Activated CD4-positive, alpha-beta memory T cell treated with anti-CD3 and anti-CD28 coated beads, Interleukin-2, amount 10 ng/mL, durations not matched to agents 7 days and 5 days (primary cell): ENCODE measurements around the gene DNM3. TPM values are rescaled to one million over a fixed set of nuclear protein-coding genes. Genes with fewer than 3 reads are reported as not detected.

Source experiments
- CTCF ChIA-PET: fragments of 350-600 bp; sonication (Branson Sonifier 250); formaldehyde crosslinking; loops from one replicate; lab custom pipeline; 2021; ENCODE audit warnings: antibody characterized with exemption, inconsistent platforms; lab: Charles Lee
- POLR2A ChIA-PET: fragments of 350-600 bp; sonication (Branson Sonifier 250); formaldehyde crosslinking; loops from one replicate; lab custom pipeline; 2021; ENCODE audit warnings: antibody characterized with exemption; lab: Charles Lee
- DNase-seq: peaks from one replicate; pipeline ENCODE4 v3.0.0-alpha.2; 2020
- H3K27ac Mint-ChIP-seq: one replicate; pipeline ENCODE4 v1.8.0; 2021; ENCODE audit warnings: mild to moderate bottlenecking, mixed read lengths
- H3K27me3 Mint-ChIP-seq: one replicate; pipeline ENCODE4 v1.8.0; 2021; ENCODE audit warnings: mixed read lengths
- H3K36me3 Mint-ChIP-seq: one replicate; pipeline ENCODE4 v1.8.0; 2021; ENCODE audit warnings: low read depth, mixed read lengths
- H3K4me1 Mint-ChIP-seq: one replicate; pipeline ENCODE4 v1.8.0; 2021; ENCODE audit warnings: mixed read lengths
- H3K4me3 Mint-ChIP-seq: one replicate; pipeline ENCODE4 v1.8.0; 2021; ENCODE audit warnings: mild to moderate bottlenecking, mixed read lengths
- H3K9me3 Mint-ChIP-seq: one replicate; pipeline ENCODE4 v1.8.0; 2021; ENCODE audit warnings: mixed read lengths
- total RNA-seq, 2 experiments: library from RNA; stranded (reverse); gene quantifications; one replicate each; pipeline ENCODE4 v1.2.3, GENCODE V29; 2021

DNM3 gene
- total RNA-seq, 2 experiments from 2014 or later = 2.0 to 2.2 TPM

GRCh38 chr1:172119184-172119583 is 277.9 kb downstream of the DNM3 start:
- Mint-ChIP-seq H3K27me3 (no peaks in the 10 kb centered on the region), H3K27ac (no peak overlapping the region), H3K36me3 (peaks cover 6% of the 10 kb centered on the region), H3K4me1 (peaks cover 25% of the 10 kb centered on the region), H3K9me3 (peaks cover 8% of the 10 kb centered on the region), H3K4me3 (no peak overlapping the region)
- no peak for DNase-seq
- CTCF ChIA-PET = no interaction called here
- POLR2A ChIA-PET = no interaction called here

- Mint-ChIP-seq H3K36me3 (peaks cover 6% of the 10 kb centered on the region), H3K4me1 (peaks cover 25% of the 10 kb centered on the region), H3K9me3 (peaks cover 8% of the 10 kb centered on the region), H3K4me3 (no peak overlapping the region), H3K27me3 (no peaks in the 10 kb centered on the region), H3K27ac (no peak overlapping the region)
- ChIA-PET POLR2A (no interaction called here), CTCF (no interaction called here)
- DNase-seq = no peak
Observed at GRCh38 chr1:172120381-172120780, 279.1 kb downstream of the DNM3 start.

DNA sequence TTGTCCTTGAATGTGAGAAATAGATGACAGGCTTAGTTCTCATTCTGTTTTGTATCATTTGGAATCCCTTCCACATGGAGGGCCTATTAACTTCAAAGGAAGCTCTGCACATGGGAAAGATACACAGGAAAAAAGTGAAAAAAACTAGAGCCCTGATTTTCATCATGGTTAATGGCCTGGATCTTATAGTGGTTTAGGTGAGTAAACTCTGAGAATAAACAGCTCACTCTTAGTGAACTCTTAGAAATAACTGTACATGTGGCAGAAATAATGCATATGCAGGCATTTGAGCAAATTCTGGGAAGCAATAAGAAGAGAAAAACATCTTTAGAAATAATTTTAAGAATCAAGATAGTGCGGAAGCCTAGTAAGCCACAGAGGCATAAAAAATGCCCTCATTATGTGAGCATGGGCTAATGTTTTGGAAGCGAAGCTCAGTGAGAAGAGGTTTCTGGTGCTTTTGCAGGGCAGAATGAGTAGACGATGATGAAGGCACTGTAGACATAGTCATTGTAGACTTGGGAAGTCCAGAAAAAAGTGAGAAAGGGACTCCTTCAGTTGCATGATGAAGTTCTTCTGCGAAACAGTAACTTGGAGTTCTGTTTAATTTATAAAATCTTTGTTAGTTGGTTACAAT is 279.9 kb downstream of the DNM3 start:
- no peak for DNase-seq
- H3K9me3 Mint-ChIP-seq = peaks cover 8% of the 10 kb centered on the region
- no peaks in the 10 kb centered on the region for H3K27me3 Mint-ChIP-seq
- no peak overlapping the region for H3K27ac Mint-ChIP-seq
- peaks cover 25% of the 10 kb centered on the region for H3K4me1 Mint-ChIP-seq
- H3K36me3 Mint-ChIP-seq = peaks cover 6% of the 10 kb centered on the region
- POLR2A ChIA-PET = interaction anchor here (0.6 kb wide), 1 partner anchor 150 kb away, joined by 3 read pairs; no protein-coding TSS in a partner anchor
- no peak overlapping the region for H3K4me3 Mint-ChIP-seq
- CTCF ChIA-PET = no interaction called here

GRCh38 chr1:172122381-172122780 is 281.1 kb downstream of the DNM3 start:
- peaks cover 10% of the 10 kb centered on the region for H3K9me3 Mint-ChIP-seq
- H3K4me3 Mint-ChIP-seq = no peak overlapping the region
- ChIA-PET CTCF (no interaction called here), POLR2A (no interaction called here)
- DNase-seq = no peak
- H3K4me1 Mint-ChIP-seq = peaks cover 21% of the 10 kb centered on the region
- H3K36me3 Mint-ChIP-seq = peaks cover 6% of the 10 kb centered on the region
- H3K27me3 Mint-ChIP-seq = no peaks in the 10 kb centered on the region
- no peak overlapping the region for H3K27ac Mint-ChIP-seq

DNA sequence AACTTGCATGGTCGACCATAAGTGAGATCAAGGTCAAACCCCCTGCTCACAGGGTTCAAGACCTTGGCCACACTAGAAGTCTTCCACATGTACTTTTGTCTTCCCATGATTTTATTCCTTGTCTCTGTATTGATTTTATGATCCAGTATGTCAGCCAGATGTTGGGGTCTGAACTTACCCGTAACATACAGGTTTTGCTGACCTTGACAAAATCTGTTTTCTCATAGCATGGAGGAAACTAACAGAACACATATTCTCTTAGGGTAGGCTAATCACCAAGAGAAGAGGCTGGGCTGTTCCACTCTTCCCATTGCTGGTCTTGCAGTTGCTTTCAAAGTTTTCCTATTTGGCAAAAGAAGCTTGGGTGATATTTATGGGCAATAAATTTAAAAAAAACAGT is 284.0 kb downstream of the DNM3 start:
- POLR2A ChIA-PET = no interaction called here
- H3K27me3 Mint-ChIP-seq = no peaks in the 10 kb centered on the region

GRCh38 chr1:172125812-172126430 is 284.6 kb downstream of the DNM3 start:
- Mint-ChIP-seq H3K36me3 (peaks cover 3% of the 10 kb centered on the region), H3K4me1 (no peaks in the 10 kb centered on the region), H3K27me3 (no peaks in the 10 kb centered on the region), H3K9me3 (peaks cover 7% of the 10 kb centered on the region), H3K27ac (no peak overlapping the region), H3K4me3 (no peak overlapping the region)
- CTCF ChIA-PET = interaction anchor here (0.9 kb wide), 1 partner anchor 123 kb away, joined by 3 read pairs; no protein-coding TSS in a partner anchor
- no peak for DNase-seq
- POLR2A ChIA-PET = no interaction called here

More for the DNA sequence above, 284.0 kb downstream of the DNM3 start:
- no peaks in the 10 kb centered on the region for H3K4me1 Mint-ChIP-seq
- H3K36me3 Mint-ChIP-seq = peaks cover 3% of the 10 kb centered on the region
- H3K27ac Mint-ChIP-seq = no peak overlapping the region
- H3K9me3 Mint-ChIP-seq = peaks cover 7% of the 10 kb centered on the region
- CTCF ChIA-PET = interaction anchor here (0.9 kb wide), 1 partner anchor 123 kb away, joined by 3 read pairs; no protein-coding TSS in a partner anchor
- no peak overlapping the region for H3K4me3 Mint-ChIP-seq
- DNase-seq = no peak

- Mint-ChIP-seq H3K27me3 (no peaks in the 10 kb centered on the region), H3K36me3 (peaks cover 3% of the 10 kb centered on the region), H3K27ac (no peak overlapping the region), H3K4me1 (peaks cover 16% of the 10 kb centered on the region), H3K9me3 (peaks cover 8% of the 10 kb centered on the region), H3K4me3 (no peak overlapping the region)
- ChIA-PET CTCF (interaction anchor here (0.5 to 1.1 kb wide), 2 partner anchors 10 to 48 kb away, joined by 4 read pairs; no protein-coding TSS in a partner anchor), POLR2A (interaction anchor here (0.6 to 1.5 kb wide), 2 partner anchors 15 to 248 kb away, joined by 3 read pairs; no protein-coding TSS in a partner anchor)
- no peak for DNase-seq
Observed at GRCh38 chr1:172132836-172133235, 291.5 kb downstream of the DNM3 start.

DNA sequence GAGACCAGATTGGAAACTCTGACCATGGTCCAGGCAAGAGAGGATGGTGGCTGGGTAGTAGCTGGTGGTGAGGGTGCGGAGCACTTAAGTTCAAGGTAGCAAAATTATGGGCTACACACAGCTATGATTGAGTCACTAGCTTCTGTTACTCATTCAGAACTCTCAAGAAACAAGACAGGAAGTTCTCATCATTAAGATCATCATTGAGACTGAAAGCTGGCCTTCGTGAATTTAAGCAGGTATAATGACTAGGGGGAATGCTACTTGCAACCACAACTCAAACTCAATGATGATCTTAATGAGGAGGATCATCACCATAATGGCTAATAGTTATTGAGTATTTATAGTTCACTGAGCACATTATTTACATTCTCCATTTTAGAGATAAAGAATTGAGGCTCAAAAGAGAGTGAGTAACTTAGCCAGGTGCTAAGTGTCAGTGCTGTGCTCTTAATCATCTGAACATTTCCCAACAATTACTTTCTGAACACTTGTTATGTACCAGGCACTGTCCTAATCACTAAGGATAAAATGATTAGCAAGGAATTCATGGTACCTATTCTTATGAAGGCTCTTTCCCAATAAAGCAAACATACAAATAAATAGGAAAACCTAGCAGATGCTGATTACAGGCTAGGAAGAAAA is 292.9 kb downstream of the DNM3 start:
- ChIA-PET CTCF (interaction anchor here (0.8 to 1.7 kb wide), 4 partner anchors 14 to 265 kb away, joined by 3 to 6 read pairs (median 4); no protein-coding TSS in a partner anchor), POLR2A (interaction anchor here (1.5 kb wide), 1 partner anchor 17 kb away, joined by 3 read pairs; no protein-coding TSS in a partner anchor)
- no peak for DNase-seq
- Mint-ChIP-seq H3K9me3 (peaks cover 8% of the 10 kb centered on the region), H3K36me3 (peaks cover 3% of the 10 kb centered on the region), H3K4me3 (no peak overlapping the region), H3K27ac (peak overlapping the region; percentile 3), H3K4me1 (peaks cover 16% of the 10 kb centered on the region), H3K27me3 (no peaks in the 10 kb centered on the region)

DNA sequence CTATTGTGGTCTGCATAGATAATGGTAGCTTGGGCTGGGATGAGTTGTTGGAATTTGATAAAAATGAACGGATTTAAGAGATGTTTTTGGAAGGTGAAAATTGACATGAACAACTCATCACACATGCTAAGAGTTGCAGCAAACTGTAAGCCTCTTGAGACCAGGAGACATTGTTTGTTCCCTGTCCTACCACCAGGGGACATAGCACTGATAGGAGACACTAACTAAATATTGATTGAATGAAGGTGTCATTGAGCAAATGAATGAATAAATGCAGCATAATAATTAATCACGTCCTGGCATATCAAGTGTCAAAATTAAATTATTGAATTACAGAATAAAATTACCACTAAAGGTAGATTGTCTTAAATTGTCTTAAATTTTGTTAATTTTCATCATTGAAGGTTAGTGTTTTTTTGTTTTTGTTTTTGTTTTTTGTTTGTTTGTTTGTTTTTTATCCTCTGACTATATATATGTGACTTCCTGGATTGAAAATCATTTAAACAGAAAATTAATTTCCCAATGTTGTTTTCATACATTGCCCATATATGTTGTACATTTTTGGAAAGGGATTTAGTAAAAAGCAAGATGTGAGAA is 293.9 kb downstream of the DNM3 start:
- Mint-ChIP-seq H3K27me3 (no peaks in the 10 kb centered on the region), H3K4me3 (no peak overlapping the region), H3K4me1 (peaks cover 16% of the 10 kb centered on the region), H3K36me3 (no peaks in the 10 kb centered on the region), H3K27ac (no peak overlapping the region), H3K9me3 (peaks cover 3% of the 10 kb centered on the region)
- ChIA-PET POLR2A (no interaction called here), CTCF (interaction anchor here (1.6 to 1.7 kb wide), 2 partner anchors 13 to 264 kb away, joined by 4 to 6 read pairs; no protein-coding TSS in a partner anchor)
- DNase-seq = no peak

DNA sequence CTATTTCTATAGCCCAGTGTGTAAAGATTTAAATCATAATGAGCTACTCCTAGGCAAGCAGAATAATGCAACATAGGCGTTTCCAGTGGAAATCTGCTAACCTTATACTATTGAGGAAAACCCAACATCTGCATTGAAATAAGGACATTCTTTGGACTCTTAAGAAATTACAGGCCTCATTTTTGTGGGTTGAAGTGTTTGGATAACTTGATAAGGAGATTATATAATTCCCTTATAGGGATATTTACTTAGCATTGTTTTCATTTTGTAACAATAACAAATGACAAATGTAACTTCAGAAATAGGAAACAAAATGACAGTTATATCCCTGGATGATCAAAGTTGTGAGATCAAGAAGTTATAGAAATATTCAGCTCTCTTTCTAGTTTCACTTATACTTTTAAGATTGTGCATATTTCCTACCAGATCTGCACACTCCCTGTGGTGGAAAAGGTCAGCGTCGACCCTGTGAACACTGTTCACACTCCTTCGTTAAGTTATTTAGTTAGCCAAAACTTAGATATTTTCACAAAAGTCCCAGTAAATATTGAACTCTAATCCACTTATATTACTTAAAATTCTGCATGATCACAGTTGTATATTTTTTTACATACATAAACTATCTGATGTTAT is 294.8 kb downstream of the DNM3 start:
- Mint-ChIP-seq H3K27ac (no peak overlapping the region), H3K9me3 (peaks cover 3% of the 10 kb centered on the region)
- CTCF ChIA-PET = no interaction called here

DNA sequence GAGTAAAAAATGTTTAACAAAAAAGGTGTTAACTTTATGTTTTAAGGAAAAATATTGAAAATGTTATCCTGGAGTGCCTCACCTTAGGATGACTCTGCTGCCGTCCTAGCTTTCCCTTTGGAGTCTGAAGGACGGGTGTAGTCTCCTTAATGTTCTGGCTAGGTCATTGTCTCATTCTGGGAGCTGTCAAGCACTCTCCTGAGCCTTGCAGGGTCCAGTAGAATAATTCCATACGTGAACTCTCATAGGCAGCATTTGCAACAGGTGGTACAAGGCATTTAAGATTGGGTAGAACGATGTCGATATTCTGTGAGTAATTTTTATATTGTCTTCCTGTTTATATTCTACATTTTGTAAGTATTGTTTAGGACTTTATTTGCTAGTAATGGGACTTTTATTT is 295.6 kb downstream of the DNM3 start:
- H3K4me3 Mint-ChIP-seq = no peak overlapping the region
- H3K27me3 Mint-ChIP-seq = no peaks in the 10 kb centered on the region
- no peak for DNase-seq
- ChIA-PET CTCF (no interaction called here), POLR2A (no interaction called here)
- H3K9me3 Mint-ChIP-seq = peaks cover 3% of the 10 kb centered on the region
- no peaks in the 10 kb centered on the region for H3K36me3 Mint-ChIP-seq
- H3K4me1 Mint-ChIP-seq = peaks cover 16% of the 10 kb centered on the region
- H3K27ac Mint-ChIP-seq = no peak overlapping the region

More for the DNA sequence above, 294.8 kb downstream of the DNM3 start:
- no peak for DNase-seq
- Mint-ChIP-seq H3K27me3 (no peaks in the 10 kb centered on the region), H3K4me1 (peaks cover 16% of the 10 kb centered on the region), H3K36me3 (no peaks in the 10 kb centered on the region), H3K4me3 (no peak overlapping the region)
- POLR2A ChIA-PET = no interaction called here

DNA sequence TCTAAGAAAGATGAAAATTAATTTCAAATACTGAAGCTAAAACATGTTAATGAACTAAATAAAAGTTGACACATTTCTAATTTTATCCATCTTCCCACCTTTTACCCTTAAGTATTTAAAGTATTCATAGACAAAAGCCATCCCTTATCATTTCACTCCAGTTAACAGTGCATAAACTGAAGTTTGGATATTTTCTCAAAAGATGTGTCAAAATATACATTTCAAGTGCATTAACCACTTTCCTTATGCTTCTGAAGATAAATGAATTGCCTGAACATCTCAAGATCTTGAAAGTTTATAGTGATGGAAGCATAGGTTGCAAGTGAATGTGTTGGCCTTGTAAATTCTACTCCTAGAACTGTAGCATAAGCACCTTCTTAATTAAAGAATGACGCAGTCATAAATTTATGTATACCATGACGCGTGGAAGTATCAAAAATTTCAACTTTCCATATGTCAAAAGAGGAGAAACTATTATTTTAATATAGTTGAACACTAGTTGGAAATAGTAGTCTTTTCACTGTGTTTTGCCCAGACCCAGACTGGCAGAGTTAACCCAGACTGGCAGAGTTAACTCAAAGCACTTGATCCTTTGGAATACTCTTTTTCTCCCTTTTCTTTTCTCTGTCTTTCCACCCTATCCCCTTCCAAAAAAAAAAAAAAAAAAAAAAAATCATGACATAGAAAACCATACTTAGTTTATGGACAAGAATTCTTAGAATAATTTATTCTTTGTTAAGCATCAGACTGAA is 296.6 kb downstream of the DNM3 start:
- CTCF ChIA-PET = no interaction called here
- no peak overlapping the region for H3K27ac Mint-ChIP-seq
- DNase-seq = no peak
- H3K27me3 Mint-ChIP-seq = no peaks in the 10 kb centered on the region
- H3K9me3 Mint-ChIP-seq = peaks cover 3% of the 10 kb centered on the region
- no peak overlapping the region for H3K4me3 Mint-ChIP-seq
- POLR2A ChIA-PET = no interaction called here
- peaks cover 16% of the 10 kb centered on the region for H3K4me1 Mint-ChIP-seq
- no peaks in the 10 kb centered on the region for H3K36me3 Mint-ChIP-seq
